Measurements from ENCODE around the gene SRRT.

DNA sequence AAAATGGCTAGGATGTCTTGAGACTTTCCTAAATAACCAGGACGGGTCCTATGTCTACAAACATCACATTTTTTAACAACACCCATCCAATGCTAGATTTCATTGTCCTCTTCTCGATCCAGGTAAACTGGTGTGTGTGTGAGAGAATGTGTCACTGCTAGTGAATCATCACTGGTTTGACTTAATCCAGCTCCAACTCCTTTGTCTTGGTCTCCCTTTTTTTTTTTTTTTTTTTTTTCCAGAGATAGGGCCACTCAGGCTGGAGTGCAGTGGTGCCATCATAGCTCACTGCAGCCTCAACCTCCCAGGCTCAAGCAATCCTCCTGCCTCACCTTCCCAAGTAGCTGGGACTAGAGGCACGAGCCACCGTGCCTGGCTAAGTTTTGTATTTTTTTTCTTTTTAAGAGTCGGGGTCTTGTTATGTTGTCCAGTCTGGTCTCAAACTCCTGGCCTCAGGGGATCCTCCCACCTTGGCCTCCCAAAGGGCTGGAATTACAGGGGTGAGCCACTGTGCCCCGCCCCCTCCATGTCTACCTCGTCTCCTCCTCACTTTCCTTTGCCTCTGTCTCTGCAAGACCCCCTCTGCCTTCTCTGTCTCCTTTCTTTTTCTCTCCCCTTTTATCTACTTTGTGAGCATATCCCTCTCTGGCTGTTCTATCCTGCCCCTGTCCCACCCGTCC lies 16.8 kb downstream of the SRRT start:
- TF ChIP-seq, protein P1, sequence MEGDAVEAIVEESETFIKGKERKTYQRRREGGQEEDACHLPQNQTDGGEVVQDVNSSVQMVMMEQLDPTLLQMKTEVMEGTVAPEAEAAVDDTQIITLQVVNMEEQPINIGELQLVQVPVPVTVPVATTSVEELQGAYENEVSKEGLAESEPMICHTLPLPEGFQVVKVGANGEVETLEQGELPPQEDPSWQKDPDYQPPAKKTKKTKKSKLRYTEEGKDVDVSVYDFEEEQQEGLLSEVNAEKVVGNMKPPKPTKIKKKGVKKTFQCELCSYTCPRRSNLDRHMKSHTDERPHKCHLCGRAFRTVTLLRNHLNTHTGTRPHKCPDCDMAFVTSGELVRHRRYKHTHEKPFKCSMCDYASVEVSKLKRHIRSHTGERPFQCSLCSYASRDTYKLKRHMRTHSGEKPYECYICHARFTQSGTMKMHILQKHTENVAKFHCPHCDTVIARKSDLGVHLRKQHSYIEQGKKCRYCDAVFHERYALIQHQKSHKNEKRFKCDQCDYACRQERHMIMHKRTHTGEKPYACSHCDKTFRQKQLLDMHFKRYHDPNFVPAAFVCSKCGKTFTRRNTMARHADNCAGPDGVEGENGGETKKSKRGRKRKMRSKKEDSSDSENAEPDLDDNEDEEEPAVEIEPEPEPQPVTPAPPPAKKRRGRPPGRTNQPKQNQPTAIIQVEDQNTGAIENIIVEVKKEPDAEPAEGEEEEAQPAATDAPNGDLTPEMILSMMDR (IDR thresholded peaks at IDR 0.05): no peak
- no peak for TF ChIP-seq EZH2 (IDR thresholded peaks at IDR 0.05; ENCODE audit: borderline replicate concordance, insufficient read depth, low read depth, low read length, poor library complexity, severe bottlenecking)
